Psoas muscle (tissue), 8 donors: ENCODE results near the gene TBC1D14. TPM values are rescaled to one million over a fixed set of nuclear protein-coding genes. Genes with fewer than 3 reads are reported as not detected.

Source experiments
- ATAC-seq, 4 donors: fragments of 200-7000 bp; cut with Tn5 transposase; one replicate each; pipeline ENCODE4 v1.9.1; 2020; ENCODE audit warnings: moderate library complexity in 3 of 4, mild to moderate bottlenecking in 2 of 4
- DNase-seq, 2 donors: peaks; one replicate each; pipeline ENCODE4 v3.0.0-alpha.2; 2020
- H3K27ac ChIP-seq: fragments of 200-600 bp; one replicate; pipeline ENCODE4 v1.8.0; 2022
- H3K27me3 ChIP-seq, 3 donors: fragments of 200-600 bp in 1 of 3; one replicate each; pipeline versions ENCODE4 v1.6.1 to v1.8.0; 2013 to 2022; ENCODE audit warnings: low read length in 2 of 3, mild to moderate bottlenecking in 2 of 3, moderate library complexity in 1 of 3; ENCODE audit not compliant: insufficient read depth in 3 of 3
- H3K36me3 ChIP-seq, 2 donors: fragments of 200-600 bp in 1 of 2; one replicate each; pipeline versions ENCODE4 v1.6.1 to v1.8.0; 2013 to 2022; ENCODE audit warnings: low read depth in 1 of 2, mild to moderate bottlenecking in 1 of 2, moderate library complexity in 1 of 2; ENCODE audit not compliant: insufficient read depth in 1 of 2
- H3K4me1 ChIP-seq: fragments of 200-600 bp; one replicate; pipeline ENCODE4 v1.8.0; 2022
- H3K4me3 ChIP-seq: fragments of 200-600 bp; one replicate; pipeline ENCODE4 v1.8.0; 2022; ENCODE audit warnings: mild to moderate bottlenecking
- H3K9me3 ChIP-seq: fragments of 200-600 bp; one replicate; pipeline ENCODE4 v1.8.0; 2022
- CTCF ChIP-seq: fragments of 200-600 bp; IDR thresholded peaks from one replicate; pipeline ENCODE4 v1.8.0; 2022; ENCODE audit warnings: antibody characterized with exemption
- WGBS, 3 donors: extraction: QIAGEN DNeasy Blood & Tissue Kit; methylation state at CpG; one replicate each; pipeline versions ENCODE4 v1.1.6 to v1.1.7; 2013; 5-methylcytosine and 5-hydroxymethylcytosine counted together
- intact Hi-C, 2 donors: fragments of 100-400 bp; cut with DNase I; formaldehyde crosslinking; loops; one replicate each; pipeline versions ENCODE4 v1.11.0 to v1.14.2; 2022
- polyA plus RNA-seq, 3 donors: library from polyadenylated mRNA; stranded (reverse); fragments of 200-250 nt; gene quantifications; one replicate each; pipeline ENCODE4 v1.2.3, GENCODE V29; 2013
- total RNA-seq, 4 donors: library from RNA; stranded (reverse); fragmentation: NEBNext Ultra II Directional in 2 of 4; extraction: Animal tissue kit (Norgen Biotek cat#: 25700) in 2 of 4; gene quantifications; one replicate each; pipeline versions ENCODE4 v1.2.1 to v1.2.4, GENCODE V29; 2021 to 2023
- donor health status: healthy with polysubstance abuse.
- donor health status: DM: no; HTN: no; CAD: no; lungs with moderate emphysema.
- donor health status: Bipolar disorder and iron deficiency.
- donor health status: healthy.
- donor health status: DM: yes; HTN: yes; CAD: no.
- donor health status: DM: no; HTN: no; CAD: no.
- donor health status: DM: no; HTN: no; CAD: no.
- donor health status: DM: yes; HTN: yes; CAD: no.

The TBC1D14 gene
- total and polyA plus RNA-seq, 7 donors = 14.7 to 45.5 (median 33.1) TPM

- DNase-seq (no peak), ATAC-seq (peak; percentile 58 to 76 (median 64))
- H3K4me1 ChIP-seq = peaks cover 16% of the 10 kb centered on the region
- TF ChIP-seq CTCF = no peak
- peak overlapping the region; percentile 81 for H3K27ac ChIP-seq
- H3K27me3 ChIP-seq = no peaks in the 10 kb centered on the region
- H3K36me3 ChIP-seq = no peaks in the 10 kb centered on the region
- H3K9me3 ChIP-seq = no peaks in the 10 kb centered on the region
- no peak overlapping the region for H3K4me3 ChIP-seq
- intact Hi-C loops = loop anchor here (2.0 to 5.0 kb wide), 6 partner anchors 86 to 356 kb away; partner anchors contain the start of genes BLOC1S4 (in 1 of the 2) and TBC1D14 (in 1 of the 2)
- 59 to 75% (median 60%) methylated on average over 18 of the region's 18 CpGs for WGBS, 3 donors
Measured at GRCh38 chr4:7073526-7074390, 164.1 kb downstream of the TBC1D14 start.

GRCh38 chr4:7074426-7074825 lies 164.8 kb downstream of the TBC1D14 start:
- WGBS, 3 donors = 24 to 38% (median 28%) methylated on average over 9 of the region's 9 CpGs
- intact Hi-C loops = loop anchor here (5.0 kb wide), 5 partner anchors 87 to 357 kb away; partner anchors contain the start of genes BLOC1S4 (in 1 of the 2) and TBC1D14 (in 1 of the 2)
- Histone ChIP-seq H3K9me3 (no peaks in the 10 kb centered on the region), H3K27ac (peak overlapping the region; percentile 81), H3K27me3 (no peaks in the 10 kb centered on the region), H3K4me1 (peaks cover 12% of the 10 kb centered on the region), H3K36me3 (no peaks in the 10 kb centered on the region), H3K4me3 (no peak overlapping the region)
- peak; percentile 89 to 95 (median 92) for ATAC-seq
- peak; percentile 48 to 76 for DNase-seq
- TF ChIP-seq CTCF = no peak

GRCh38 chr4:7075962-7076695 lies 166.5 kb downstream of the TBC1D14 start:
- intact Hi-C loops = no loop called here
- DNase-seq (no peak), ATAC-seq (no peak)
- Histone ChIP-seq H3K27me3 (no peaks in the 10 kb centered on the region), H3K4me1 (peaks cover 7% of the 10 kb centered on the region), H3K36me3 (no peaks in the 10 kb centered on the region), H3K9me3 (no peaks in the 10 kb centered on the region), H3K27ac (no peak overlapping the region), H3K4me3 (no peak overlapping the region)
- no peak for TF ChIP-seq CTCF
- WGBS, 3 donors = 79 to 83% (median 80%) methylated on average over 24 to 25 of the region's 25 CpGs

- Histone ChIP-seq H3K4me1 (peaks cover 7% of the 10 kb centered on the region), H3K27ac (no peak overlapping the region), H3K27me3 (no peaks in the 10 kb centered on the region), H3K9me3 (no peaks in the 10 kb centered on the region), H3K36me3 (no peaks in the 10 kb centered on the region), H3K4me3 (no peak overlapping the region)
- DNase-seq (no peak), ATAC-seq (no peak)
- no peak for TF ChIP-seq CTCF
- intact Hi-C loops = no loop called here
- WGBS, 3 donors = 47 to 74% (median 52%) methylated on average over 6 of the region's 6 CpGs
Measured at GRCh38 chr4:7076696-7077082, 167.1 kb downstream of the TBC1D14 start.
